Camera-type eye (tissue), 1 donor: ENCODE measurements around the gene GUCD1. TPM values are rescaled to one million over a fixed set of nuclear protein-coding genes. Genes with fewer than 3 reads are reported as not detected.

Experiments
- total RNA-seq: library from RNA; depleted of rRNA; stranded (reverse); fragments of >200 nt; gene quantifications from one replicate; pipeline ENCODE4 v1.2.3, GENCODE V29; 2014

GUCD1 gene
- total RNA-seq, result 54.0 TPM

GRCh38 chr22:24554313-24555164 lies at the start of gene GUCD1:
GUCD1 (minus strand) TSS chr22:24555138; CDS start chr22:24554991, 147 bp downstream.

GRCh38 chr22:24602847-24603769 lies 48.2 kb upstream of the GUCD1 start, which contains the start of gene GGT1:
GGT1 (plus strand) TSS chr22:24603193; CDS start chr22:24611082, 7,889 bp downstream.

GRCh38 chr22:24592851-24593558 lies 38.1 kb upstream of the GUCD1 start, which contains the start of gene LRRC75B:
LRRC75B (minus strand) TSS chr22:24593073; CDS start chr22:24593039, 34 bp downstream.

GRCh38 chr22:24555165-24556039 lies 464 bp upstream of the GUCD1 start, which contains the start of gene SNRPD3:
SNRPD3 (plus strand) TSS chr22:24555999; CDS start chr22:24557675, 1,676 bp downstream.

GRCh38 chr22:24494528-24495364 lies 60.2 kb downstream of the GUCD1 start, which contains the start of gene UPB1:
UPB1 (plus strand) TSS chr22:24495332; CDS start chr22:24495404, 72 bp downstream.

Other genes starting within 250 kb of the GUCD1 start
- gene ADORA2A, start 127.5 kb downstream of the GUCD1 start, total RNA-seq, result 18.5 TPM
- 2.5 TPM for gene UPB1, start 59.8 kb downstream of the GUCD1 start, total RNA-seq
- 214 TPM for gene SNRPD3, start 861 bp upstream of the GUCD1 start, total RNA-seq
- 16.0 TPM for gene LRRC75B, start 37.9 kb upstream of the GUCD1 start, total RNA-seq
- gene GGT1, start 48.1 kb upstream of the GUCD1 start, total RNA-seq, result 6.3 TPM
- gene PIWIL3, start 219.6 kb upstream of the GUCD1 start, total RNA-seq, result not detected